ENCODE measurements around the gene MAGI2. TPM values are rescaled to one million over a fixed set of nuclear protein-coding genes. Genes with fewer than 3 reads are reported as not detected.
A peak's percentile ranks its signal among the peaks of the same experiment; 100 is the strongest.

MAGI2 gene
- total RNA-seq, 1 experiment from 2014 or later: 0.34 TPM

DNA sequence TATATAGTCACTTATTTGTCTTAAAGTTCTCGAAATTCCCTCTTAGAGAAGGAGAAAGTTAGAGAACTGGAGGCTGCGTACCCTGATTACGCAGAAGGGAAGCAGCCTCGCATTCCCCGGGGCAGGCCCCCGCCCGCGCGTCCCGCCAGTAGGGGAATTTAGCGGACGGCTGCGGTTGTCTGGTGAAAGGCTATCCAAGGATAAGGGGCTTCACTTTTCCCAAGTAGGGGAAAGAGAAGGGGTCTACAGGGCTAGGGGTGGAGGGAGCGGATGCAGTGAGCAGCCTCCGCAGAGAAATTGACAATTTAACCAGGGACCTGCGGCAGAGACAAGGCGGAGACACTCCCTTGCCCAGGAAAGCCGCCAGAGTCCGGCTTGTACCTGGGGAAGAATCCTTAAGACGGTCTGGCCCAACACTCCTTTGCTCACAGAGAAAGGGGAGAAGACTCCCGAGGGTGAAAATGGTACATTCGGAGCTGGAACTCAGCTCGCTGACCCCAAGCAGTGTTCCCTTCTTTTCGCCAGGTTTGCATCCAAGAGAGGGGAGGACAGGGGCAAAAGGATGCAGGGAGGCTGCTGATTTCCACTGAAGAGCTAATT lies 994 bp upstream of the MAGI2 start:
- peak overlapping the region; percentile 39 for H3K4me3 ChIP-seq (ENCODE audit: low read depth, low read length, poor library complexity, severe bottlenecking)

DNA sequence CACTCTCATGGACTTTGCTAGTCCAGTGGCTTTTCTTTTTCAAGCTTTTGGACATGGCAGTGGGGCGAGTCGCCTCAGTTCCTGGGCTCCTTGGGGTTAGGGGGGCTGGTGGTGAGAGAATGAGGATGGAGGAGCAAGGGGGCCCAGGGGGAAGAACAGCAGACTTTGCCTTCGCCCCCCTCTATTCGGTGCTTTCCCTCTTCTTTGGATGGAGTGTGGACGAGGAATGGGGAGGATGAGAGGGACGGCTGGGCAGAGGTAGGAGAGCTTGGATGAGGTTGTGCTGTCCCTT lies 255 bp downstream of the MAGI2 start:
- no peaks in the 10 kb centered on the region for H3K4me1 ChIP-seq (ENCODE audit: insufficient read depth, low read length, poor library complexity, severe bottlenecking)
- DNase-seq (ENCODE audit: low spot score): no peak
- peaks cover 98% of the 10 kb centered on the region for H3K27me3 ChIP-seq (replicated peaks; ENCODE audit: insufficient read depth, low read depth, low read length, poor library complexity)
- POLR2A ChIA-PET (ENCODE audit: low non-redundant PET): interaction anchor here (0.8 kb wide), 1 partner anchor 47 kb away, joined by 7 read pairs; no protein-coding TSS in a partner anchor
- peak overlapping the region; percentile 39 for H3K4me3 ChIP-seq (ENCODE audit: low read depth, low read length, poor library complexity, severe bottlenecking)
- no TSS peak for BruUV-seq (replicated peaks)
- intact Hi-C loops (cut with micrococcal nuclease; ENCODE audit: unreplicated experiment): no loop called here
- TF ChIP-seq, protein P1, sequence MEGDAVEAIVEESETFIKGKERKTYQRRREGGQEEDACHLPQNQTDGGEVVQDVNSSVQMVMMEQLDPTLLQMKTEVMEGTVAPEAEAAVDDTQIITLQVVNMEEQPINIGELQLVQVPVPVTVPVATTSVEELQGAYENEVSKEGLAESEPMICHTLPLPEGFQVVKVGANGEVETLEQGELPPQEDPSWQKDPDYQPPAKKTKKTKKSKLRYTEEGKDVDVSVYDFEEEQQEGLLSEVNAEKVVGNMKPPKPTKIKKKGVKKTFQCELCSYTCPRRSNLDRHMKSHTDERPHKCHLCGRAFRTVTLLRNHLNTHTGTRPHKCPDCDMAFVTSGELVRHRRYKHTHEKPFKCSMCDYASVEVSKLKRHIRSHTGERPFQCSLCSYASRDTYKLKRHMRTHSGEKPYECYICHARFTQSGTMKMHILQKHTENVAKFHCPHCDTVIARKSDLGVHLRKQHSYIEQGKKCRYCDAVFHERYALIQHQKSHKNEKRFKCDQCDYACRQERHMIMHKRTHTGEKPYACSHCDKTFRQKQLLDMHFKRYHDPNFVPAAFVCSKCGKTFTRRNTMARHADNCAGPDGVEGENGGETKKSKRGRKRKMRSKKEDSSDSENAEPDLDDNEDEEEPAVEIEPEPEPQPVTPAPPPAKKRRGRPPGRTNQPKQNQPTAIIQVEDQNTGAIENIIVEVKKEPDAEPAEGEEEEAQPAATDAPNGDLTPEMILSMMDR (conservative IDR thresholded peaks at IDR 0.05; ENCODE audit: low read depth, low read length): no peak
- no peaks in the 10 kb centered on the region for H3K36me3 ChIP-seq (ENCODE audit: insufficient read depth, low read length, poor library complexity, severe bottlenecking)
- CTCF ChIA-PET: no interaction called here
- H3K27ac ChIP-seq (ENCODE audit: low read depth, low read length, poor library complexity, severe bottlenecking): no peak overlapping the region
- no peaks in the 10 kb centered on the region for H3K9me3 ChIP-seq (ENCODE audit: low read depth, low read length, poor library complexity, severe bottlenecking)

More for the DNA sequence above, 994 bp upstream of the MAGI2 start:
- Histone ChIP-seq H3K27ac (ENCODE audit: low read depth, low read length, poor library complexity, severe bottlenecking) (no peak overlapping the region), H3K9me3 (ENCODE audit: low read depth, low read length, poor library complexity, severe bottlenecking) (no peaks in the 10 kb centered on the region), H3K36me3 (ENCODE audit: insufficient read depth, low read length, poor library complexity, severe bottlenecking) (no peaks in the 10 kb centered on the region), H3K27me3 (replicated peaks; ENCODE audit: insufficient read depth, low read depth, low read length, poor library complexity) (peaks cover 97% of the 10 kb centered on the region), H3K4me1 (ENCODE audit: insufficient read depth, low read length, poor library complexity, severe bottlenecking) (no peaks in the 10 kb centered on the region)
- no TSS peak for BruUV-seq (replicated peaks)
- CTCF ChIA-PET: no interaction called here
- TF ChIP-seq, protein P1 (conservative IDR thresholded peaks at IDR 0.05; ENCODE audit: low read depth, low read length): no peak
- TF ChIP-seq EZH2 (IDR thresholded peaks at IDR 0.05; ENCODE audit: borderline replicate concordance, low read depth, low read length, poor library complexity, severe bottlenecking): peak; percentile 24
- intact Hi-C loops (cut with micrococcal nuclease; ENCODE audit: unreplicated experiment): no loop called here
- POLR2A ChIA-PET (ENCODE audit: low non-redundant PET): no interaction called here
- peak; percentile 1 for DNase-seq (ENCODE audit: low spot score)

DNA sequence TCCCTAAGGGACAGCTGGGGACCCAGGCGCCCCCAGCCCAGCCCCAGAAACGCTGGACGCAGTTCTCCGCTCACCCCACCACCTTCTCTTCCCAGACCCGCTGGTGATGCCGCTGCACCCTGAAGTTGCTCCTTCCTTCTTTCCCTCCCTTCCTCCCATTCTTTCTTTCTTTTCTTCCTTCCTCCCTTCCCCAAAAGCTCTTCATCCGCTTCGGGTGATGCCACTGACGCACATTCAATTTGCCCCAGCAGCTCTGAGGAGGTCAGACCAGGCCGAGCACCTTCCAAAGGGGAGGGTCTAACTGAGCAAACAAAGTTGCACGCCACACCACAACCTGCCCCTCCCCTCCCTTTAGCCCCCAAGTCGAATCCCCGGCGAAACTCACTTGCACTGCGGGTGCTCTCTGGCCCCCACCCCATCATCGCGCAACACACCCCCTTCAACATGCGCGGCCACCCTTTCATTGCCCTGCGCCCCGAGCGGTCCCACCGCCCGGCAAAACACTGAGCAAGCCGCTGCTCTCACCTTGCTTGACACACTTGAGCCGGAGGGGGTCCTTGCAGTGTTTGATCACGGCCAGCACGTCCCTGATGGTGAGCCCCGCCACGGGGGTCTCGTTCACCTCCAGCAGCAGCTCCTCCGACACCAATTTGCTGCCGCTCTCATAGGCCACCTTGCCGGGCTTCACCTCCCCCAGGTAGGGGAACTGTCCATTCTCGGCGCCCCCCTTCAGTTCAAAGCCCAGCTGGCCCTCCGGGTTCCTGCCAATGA lies 787 bp downstream of the MAGI2 start:
- Histone ChIP-seq H3K9me3 (ENCODE audit: low read depth, low read length, poor library complexity, severe bottlenecking) (no peaks in the 10 kb centered on the region), H3K4me3 (ENCODE audit: low read depth, low read length, poor library complexity, severe bottlenecking) (peak overlapping the region; percentile 39), H3K4me1 (ENCODE audit: insufficient read depth, low read length, poor library complexity, severe bottlenecking) (no peaks in the 10 kb centered on the region), H3K27ac (ENCODE audit: low read depth, low read length, poor library complexity, severe bottlenecking) (no peak overlapping the region), H3K36me3 (ENCODE audit: insufficient read depth, low read length, poor library complexity, severe bottlenecking) (no peaks in the 10 kb centered on the region), H3K27me3 (replicated peaks; ENCODE audit: insufficient read depth, low read depth, low read length, poor library complexity) (peaks cover 93% of the 10 kb centered on the region)
- intact Hi-C loops (cut with micrococcal nuclease; ENCODE audit: unreplicated experiment): no loop called here
- no peak for DNase-seq (ENCODE audit: low spot score)
- TF ChIP-seq, protein P1 (conservative IDR thresholded peaks at IDR 0.05; ENCODE audit: low read depth, low read length): no peak
- TF ChIP-seq EZH2 (IDR thresholded peaks at IDR 0.05; ENCODE audit: borderline replicate concordance, low read depth, low read length, poor library complexity, severe bottlenecking): peak; percentile 40
- ChIA-PET CTCF (no interaction called here), POLR2A (ENCODE audit: low non-redundant PET) (no interaction called here)
- no TSS peak for BruUV-seq (replicated peaks)

Data from A673 (cell line).